Measurements from ENCODE around the gene MYNN.
A peak's percentile ranks its signal among the peaks of the same experiment; 100 is the strongest.

Gene MYNN

GRCh38 chr3:169780742-169781141 lies 7.5 kb downstream of the MYNN start:
- no peak for DNase-seq

GRCh38 chr3:169781209-169781855 lies 8.1 kb downstream of the MYNN start:
- DNase-seq: no peak

- no peak for DNase-seq
These were observed 13.9 kb downstream of the MYNN start for GRCh38 chr3:169787120-169787519.

- no peak for DNase-seq
These were observed 14.6 kb downstream of the MYNN start for GRCh38 chr3:169787791-169788190.

- no peak for DNase-seq
These were observed 17.0 kb downstream of the MYNN start for GRCh38 chr3:169790219-169790618.

GRCh38 chr3:169790687-169791429 lies 17.7 kb downstream of the MYNN start:
- no peak for DNase-seq

- DNase-seq: no peak
These were observed 19.2 kb downstream of the MYNN start for GRCh38 chr3:169792359-169792758.

GRCh38 chr3:169804681-169805080 lies 31.5 kb downstream of the MYNN start:
- no peak for DNase-seq

GRCh38 chr3:169809230-169809795 lies 36.1 kb downstream of the MYNN start:
- DNase-seq: peak; percentile 24

GRCh38 chr3:169811631-169812331 lies 38.6 kb downstream of the MYNN start:
- peak; percentile 47 for DNase-seq

GRCh38 chr3:169812332-169813235 lies 39.4 kb downstream of the MYNN start, which contains the start of the genes LRRC34 and LRRIQ4:
TSS of gene LRRC34 (minus strand) at chr3:169812904. CDS start at chr3:169812548, 356 bp downstream.
TSS of gene LRRIQ4 (plus strand) at chr3:169812870. CDS start at chr3:169821922, 9,052 bp downstream.
- peak; percentile 90 for DNase-seq

- no peak for DNase-seq
These were observed 40.1 kb downstream of the MYNN start for GRCh38 chr3:169813278-169813677.

- peak; percentile 75 for DNase-seq
These were observed 40.7 kb downstream of the MYNN start for GRCh38 chr3:169813757-169814517.

GRCh38 chr3:169815590-169816150 lies 42.5 kb downstream of the MYNN start:
- DNase-seq: no peak

GRCh38 chr3:169818316-169818715 lies 45.1 kb downstream of the MYNN start:
- DNase-seq: no peak

GRCh38 chr3:169822091-169822490 lies 48.9 kb downstream of the MYNN start:
- no peak for DNase-seq

GRCh38 chr3:169822540-169822939 lies 49.3 kb downstream of the MYNN start:
- DNase-seq: no peak

GRCh38 chr3:169822983-169823382 lies 49.8 kb downstream of the MYNN start:
- no peak for DNase-seq

- no peak for DNase-seq
These were observed 52.1 kb downstream of the MYNN start for GRCh38 chr3:169825316-169825715.

GRCh38 chr3:169827712-169828111 lies 54.5 kb downstream of the MYNN start:
- DNase-seq: no peak

GRCh38 chr3:169835533-169835932 lies 62.3 kb downstream of the MYNN start:
- DNase-seq: no peak

Data from GF-D8 (cell line).